BLaER1 (cell line): Measurements from ENCODE around the gene SEMA5A.
A peak's percentile ranks its signal among the peaks of the same experiment; 100 is the strongest.

Experiments used
- H3K27ac ChIP-seq: shearing (Covaris generic); formaldehyde crosslinking; 2 replicates; pipeline ENCODE4 v1.8.1; 2022
- H3K27me3 ChIP-seq: shearing (Covaris generic); formaldehyde crosslinking; 2 replicates; pipeline ENCODE4 v1.8.1; 2022
- H3K36me3 ChIP-seq: shearing (Covaris generic); formaldehyde crosslinking; 2 replicates; pipeline ENCODE4 v1.8.1; 2022
- H3K4me1 ChIP-seq: shearing (Covaris generic); formaldehyde crosslinking; 2 replicates; pipeline ENCODE4 v1.8.1; 2022
- H3K4me2 ChIP-seq: shearing (Covaris generic); formaldehyde crosslinking; 2 replicates; pipeline ENCODE4 v1.8.1; 2022
- H3K4me3 ChIP-seq: shearing (Covaris generic); formaldehyde crosslinking; 2 replicates; pipeline ENCODE4 v1.8.1; 2022
- H3K9ac ChIP-seq: shearing (Covaris generic); formaldehyde crosslinking; 2 replicates; pipeline ENCODE4 v1.8.1; 2022
- H3K9me3 ChIP-seq: shearing (Covaris generic); formaldehyde crosslinking; 2 replicates; pipeline ENCODE4 v1.8.1; 2022
- H4K20me1 ChIP-seq: shearing (Covaris generic); formaldehyde crosslinking; 2 replicates; pipeline ENCODE4 v1.8.1; 2022
- Cebpa-rat ChIP-seq: shearing (Covaris generic); IDR thresholded peaks from 2 replicates; pipeline ENCODE4 v1.8.1; 2022

SEMA5A gene

GRCh38 chr5:9382522-9382921 lies 163.4 kb downstream of the SEMA5A start:
- Histone ChIP-seq H3K9me3 (no peaks in the 10 kb centered on the region), H3K9ac (no peak overlapping the region), H3K4me1 (no peaks in the 10 kb centered on the region), H3K4me2 (no peak overlapping the region), H3K27me3 (no peaks in the 10 kb centered on the region), H4K20me1 (no peaks in the 10 kb centered on the region), H3K4me3 (no peak overlapping the region), H3K27ac (no peak overlapping the region), H3K36me3 (no peaks in the 10 kb centered on the region)
- no peak for TF ChIP-seq Cebpa-rat

- no peaks in the 10 kb centered on the region for H3K36me3 ChIP-seq
- TF ChIP-seq Cebpa-rat = no peak
- H3K4me2 ChIP-seq = no peak overlapping the region
- H3K9me3 ChIP-seq = no peaks in the 10 kb centered on the region
- H3K4me1 ChIP-seq = no peaks in the 10 kb centered on the region
- no peak overlapping the region for H3K4me3 ChIP-seq
- H3K27me3 ChIP-seq = no peaks in the 10 kb centered on the region
- no peak overlapping the region for H3K27ac ChIP-seq
- no peak overlapping the region for H3K9ac ChIP-seq
- no peaks in the 10 kb centered on the region for H4K20me1 ChIP-seq
Observed at GRCh38 chr5:9381464-9381863, 164.4 kb downstream of the SEMA5A start.

GRCh38 chr5:9380109-9380508 lies 165.8 kb downstream of the SEMA5A start:
- Histone ChIP-seq H3K4me2 (no peak overlapping the region), H3K27me3 (no peaks in the 10 kb centered on the region), H3K9me3 (no peaks in the 10 kb centered on the region), H3K4me1 (no peaks in the 10 kb centered on the region), H3K4me3 (no peak overlapping the region), H3K9ac (no peak overlapping the region), H4K20me1 (no peaks in the 10 kb centered on the region), H3K36me3 (no peaks in the 10 kb centered on the region), H3K27ac (no peak overlapping the region)
- TF ChIP-seq Cebpa-rat = no peak

GRCh38 chr5:9376363-9377117 lies 169.3 kb downstream of the SEMA5A start:
- Histone ChIP-seq H3K4me1 (no peaks in the 10 kb centered on the region), H3K27me3 (no peaks in the 10 kb centered on the region), H4K20me1 (no peaks in the 10 kb centered on the region), H3K36me3 (no peaks in the 10 kb centered on the region), H3K9me3 (no peaks in the 10 kb centered on the region), H3K4me2 (no peak overlapping the region), H3K4me3 (no peak overlapping the region), H3K9ac (no peak overlapping the region), H3K27ac (no peak overlapping the region)
- peak; percentile 59 for TF ChIP-seq Cebpa-rat

DNA sequence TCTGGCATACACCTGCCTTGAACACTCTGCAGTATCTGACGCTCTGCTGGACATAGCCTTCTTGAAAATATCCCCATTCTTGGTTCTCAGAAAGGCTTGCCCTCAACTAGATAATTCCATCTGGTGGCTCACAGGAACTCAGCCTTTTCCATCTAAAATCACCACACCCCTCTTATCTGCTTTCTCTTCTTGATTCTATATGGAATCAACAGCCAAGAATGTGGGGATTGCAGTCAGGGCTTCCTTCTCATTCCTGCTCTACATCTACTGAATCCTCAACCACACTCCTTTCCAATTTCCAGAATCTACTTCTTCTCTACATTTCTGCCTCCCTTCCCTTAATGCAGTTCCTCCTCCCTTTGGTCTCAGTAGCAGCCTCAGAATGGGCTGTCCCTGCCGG lies 170.1 kb downstream of the SEMA5A start:
- Histone ChIP-seq H3K4me1 (no peaks in the 10 kb centered on the region), H3K9me3 (no peaks in the 10 kb centered on the region), H3K27ac (no peak overlapping the region), H3K4me3 (no peak overlapping the region), H3K36me3 (no peaks in the 10 kb centered on the region), H3K4me2 (no peak overlapping the region), H3K27me3 (no peaks in the 10 kb centered on the region), H3K9ac (no peak overlapping the region), H4K20me1 (no peaks in the 10 kb centered on the region)
- no peak for TF ChIP-seq Cebpa-rat

DNA sequence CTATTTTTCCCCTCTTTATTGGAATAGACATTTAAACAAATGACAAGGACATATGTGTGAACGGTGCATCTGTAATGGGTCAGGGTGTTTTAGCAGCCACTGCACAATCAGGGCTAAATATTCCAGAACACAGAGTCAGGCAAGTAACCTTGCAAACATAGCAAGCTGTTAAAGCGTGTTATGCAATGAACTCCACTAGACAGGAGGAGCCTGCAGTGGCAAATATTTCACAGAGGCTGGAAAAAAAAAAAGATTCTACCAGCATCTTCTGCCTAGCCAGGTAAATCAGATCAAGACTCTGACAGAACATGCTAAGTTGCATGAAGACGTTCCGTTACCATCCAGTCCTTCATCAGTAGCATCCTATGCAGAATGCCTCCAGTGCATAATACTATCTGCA lies 171.8 kb downstream of the SEMA5A start:
- no peak overlapping the region for H3K9ac ChIP-seq
- H3K27ac ChIP-seq = no peak overlapping the region
- TF ChIP-seq Cebpa-rat = no peak
- no peak overlapping the region for H3K4me3 ChIP-seq
- H3K36me3 ChIP-seq = no peaks in the 10 kb centered on the region
- H3K9me3 ChIP-seq = no peaks in the 10 kb centered on the region
- no peaks in the 10 kb centered on the region for H3K4me1 ChIP-seq
- no peak overlapping the region for H3K4me2 ChIP-seq
- H3K27me3 ChIP-seq = no peaks in the 10 kb centered on the region
- no peaks in the 10 kb centered on the region for H4K20me1 ChIP-seq

GRCh38 chr5:9373571-9373970 lies 172.3 kb downstream of the SEMA5A start:
- TF ChIP-seq Cebpa-rat = no peak

GRCh38 chr5:9370256-9370655 lies 175.6 kb downstream of the SEMA5A start:
- Histone ChIP-seq H4K20me1 (no peaks in the 10 kb centered on the region), H3K27me3 (no peaks in the 10 kb centered on the region), H3K4me1 (no peaks in the 10 kb centered on the region), H3K36me3 (no peaks in the 10 kb centered on the region), H3K27ac (no peak overlapping the region), H3K9me3 (no peaks in the 10 kb centered on the region), H3K4me3 (no peak overlapping the region), H3K9ac (no peak overlapping the region), H3K4me2 (no peak overlapping the region)
- TF ChIP-seq Cebpa-rat = no peak

More at GRCh38 chr5:9373571-9373970, 172.3 kb downstream of the SEMA5A start:
- Histone ChIP-seq H3K9ac (no peak overlapping the region), H3K4me3 (no peak overlapping the region), H3K4me1 (no peaks in the 10 kb centered on the region), H3K27ac (no peak overlapping the region), H3K27me3 (no peaks in the 10 kb centered on the region), H4K20me1 (no peaks in the 10 kb centered on the region), H3K4me2 (no peak overlapping the region), H3K9me3 (no peaks in the 10 kb centered on the region), H3K36me3 (no peaks in the 10 kb centered on the region)

- H3K4me2 ChIP-seq = no peak overlapping the region
Observed at GRCh38 chr5:9365512-9365911, 180.4 kb downstream of the SEMA5A start.

DNA sequence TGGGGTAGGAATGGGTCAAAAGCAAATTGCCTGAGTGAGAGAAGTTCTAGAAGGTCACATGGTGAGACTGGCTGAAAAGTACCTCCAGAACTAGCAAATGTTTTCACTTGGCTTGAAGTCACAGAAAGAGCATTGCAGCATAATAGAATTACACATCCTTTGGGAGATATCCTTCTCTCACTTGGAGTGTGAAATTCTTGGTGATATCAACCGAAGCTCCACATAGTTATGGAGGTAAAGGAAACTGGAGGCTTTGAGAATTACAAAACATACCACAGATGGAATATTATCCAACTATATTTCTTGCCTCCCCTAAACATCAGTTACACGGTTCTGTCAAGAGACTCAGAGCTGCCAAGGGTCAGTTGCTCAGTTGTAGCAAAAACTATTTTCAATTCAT lies 182.4 kb downstream of the SEMA5A start:
- peak overlapping the region; percentile 51 for H3K4me2 ChIP-seq
- no peak overlapping the region for H3K27ac ChIP-seq
- H3K27me3 ChIP-seq = no peaks in the 10 kb centered on the region
- no peaks in the 10 kb centered on the region for H4K20me1 ChIP-seq
- no peak for TF ChIP-seq Cebpa-rat
- no peaks in the 10 kb centered on the region for H3K9me3 ChIP-seq
- peaks cover 18% of the 10 kb centered on the region for H3K4me1 ChIP-seq
- no peak overlapping the region for H3K4me3 ChIP-seq
- no peaks in the 10 kb centered on the region for H3K36me3 ChIP-seq
- no peak overlapping the region for H3K9ac ChIP-seq

More at GRCh38 chr5:9365512-9365911, 180.4 kb downstream of the SEMA5A start:
- no peaks in the 10 kb centered on the region for H4K20me1 ChIP-seq
- H3K9me3 ChIP-seq = no peaks in the 10 kb centered on the region
- peaks cover 18% of the 10 kb centered on the region for H3K4me1 ChIP-seq
- H3K4me3 ChIP-seq = no peak overlapping the region
- H3K27me3 ChIP-seq = no peaks in the 10 kb centered on the region
- H3K36me3 ChIP-seq = no peaks in the 10 kb centered on the region
- TF ChIP-seq Cebpa-rat = no peak
- H3K9ac ChIP-seq = no peak overlapping the region
- H3K27ac ChIP-seq = no peak overlapping the region

DNA sequence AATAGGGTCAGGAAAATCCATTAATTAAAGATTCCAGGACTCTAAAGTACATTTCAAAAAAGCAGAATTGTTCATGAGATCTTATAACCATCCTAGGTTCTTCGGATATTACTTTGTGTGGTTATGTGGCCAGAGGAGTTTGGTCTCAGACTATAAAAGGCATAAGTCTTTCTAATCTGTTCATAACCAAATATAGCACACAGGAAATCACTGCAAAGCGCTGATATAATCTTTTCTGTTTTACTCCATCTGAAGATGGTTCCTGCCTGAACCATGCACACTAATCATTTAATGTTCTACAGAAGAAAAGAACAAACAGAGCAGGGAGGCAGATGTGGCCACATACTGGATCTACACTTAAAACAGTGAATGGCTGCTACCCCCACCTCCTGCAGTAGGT lies 182.8 kb downstream of the SEMA5A start:
- Histone ChIP-seq H3K4me1 (peaks cover 18% of the 10 kb centered on the region), H3K9me3 (no peaks in the 10 kb centered on the region), H3K36me3 (no peaks in the 10 kb centered on the region), H3K27ac (no peak overlapping the region), H3K9ac (no peak overlapping the region), H3K4me3 (no peak overlapping the region), H3K4me2 (peak overlapping the region; percentile 51), H3K27me3 (no peaks in the 10 kb centered on the region), H4K20me1 (no peaks in the 10 kb centered on the region)
- TF ChIP-seq Cebpa-rat = no peak
